NCI-H524 (cell line): ENCODE measurements around the gene CRY2.

Source experiments
- DNase-seq, 2 experiments: peaks; one replicate each; lab custom pipeline; 2025; lab: John Stamatoyannopoulos, UW

Gene CRY2

DNA sequence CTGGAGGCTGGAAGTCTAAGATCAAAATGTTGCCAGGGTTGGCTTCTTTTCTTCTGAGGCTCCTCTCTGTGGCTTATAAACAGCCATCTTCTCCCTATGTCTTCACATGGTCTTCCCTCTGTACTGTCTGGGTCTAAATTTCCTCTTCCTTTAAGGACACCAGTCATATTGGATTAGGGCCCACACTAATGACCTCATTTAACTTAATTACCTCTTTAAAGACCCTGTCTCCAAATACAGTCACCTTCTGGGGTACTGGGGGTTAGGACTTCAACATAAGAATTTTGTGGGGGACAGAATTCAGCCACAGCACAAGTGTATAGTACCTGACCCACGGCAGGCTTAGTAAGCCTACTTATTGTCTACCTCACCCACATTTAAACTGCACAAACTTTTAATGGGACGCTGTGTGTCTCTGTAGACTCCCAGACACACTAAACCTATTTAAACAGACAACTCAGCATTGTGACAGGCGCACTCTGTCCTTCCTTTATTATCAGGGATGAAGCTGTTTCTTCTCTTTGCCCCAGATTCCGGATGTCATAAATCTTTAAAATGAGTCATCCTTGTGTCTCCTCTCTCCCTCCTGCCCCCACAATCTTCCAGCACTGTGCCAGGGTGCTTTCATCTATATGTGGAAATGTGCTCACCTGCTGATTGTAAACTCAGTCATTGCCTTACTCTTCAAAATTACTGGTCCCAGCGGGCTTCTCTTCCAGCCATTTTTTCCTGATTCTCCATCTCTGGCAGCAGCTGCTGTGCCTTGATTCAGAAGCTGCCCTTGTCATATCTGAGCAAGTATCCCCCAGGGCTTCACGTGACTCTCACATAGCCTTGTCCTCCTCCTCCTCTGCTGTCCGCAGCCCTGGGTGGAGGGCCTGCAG lies 32.8 kb downstream of the CRY2 start:
- no peak for DNase-seq

DNA sequence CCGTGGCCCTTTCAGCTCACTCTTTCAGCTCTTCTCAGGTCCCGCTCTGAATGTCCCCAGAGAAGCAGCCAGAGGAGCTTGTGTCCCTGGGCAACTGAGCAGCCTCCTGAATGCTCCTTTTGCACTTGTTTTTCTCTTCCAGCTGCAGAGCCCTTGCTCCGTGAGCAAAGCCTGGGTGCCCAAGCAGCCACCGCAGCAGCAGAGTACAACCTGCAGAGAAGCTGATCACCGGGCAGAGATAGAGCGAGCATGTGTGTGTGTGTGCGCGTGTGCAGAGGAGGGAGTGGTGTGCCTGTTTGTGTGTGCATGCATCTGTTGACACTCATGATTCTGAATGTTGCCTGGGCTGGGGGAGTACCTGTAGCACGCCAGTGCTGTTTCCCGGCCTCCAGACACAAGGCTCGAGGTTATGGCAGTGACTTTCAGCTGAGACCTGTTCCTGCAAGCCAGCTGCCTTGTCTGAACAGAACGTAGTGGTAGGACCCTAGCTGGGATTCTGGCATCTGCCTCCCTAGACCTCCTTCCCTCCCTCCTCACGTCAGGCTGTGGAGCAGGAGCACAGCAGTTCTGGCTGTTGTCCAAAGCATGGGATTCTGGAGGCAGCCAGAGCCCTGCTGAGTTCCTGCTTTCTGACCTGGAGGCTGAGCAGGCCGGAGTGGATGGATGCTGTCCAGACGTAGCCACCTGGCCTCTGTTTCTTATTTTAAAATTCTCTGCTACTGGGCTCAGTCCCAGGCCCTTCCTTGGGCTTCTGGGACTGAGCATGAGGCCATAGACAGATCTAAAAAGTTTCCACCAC lies 33.7 kb downstream of the CRY2 start:
- no peak for DNase-seq

DNA sequence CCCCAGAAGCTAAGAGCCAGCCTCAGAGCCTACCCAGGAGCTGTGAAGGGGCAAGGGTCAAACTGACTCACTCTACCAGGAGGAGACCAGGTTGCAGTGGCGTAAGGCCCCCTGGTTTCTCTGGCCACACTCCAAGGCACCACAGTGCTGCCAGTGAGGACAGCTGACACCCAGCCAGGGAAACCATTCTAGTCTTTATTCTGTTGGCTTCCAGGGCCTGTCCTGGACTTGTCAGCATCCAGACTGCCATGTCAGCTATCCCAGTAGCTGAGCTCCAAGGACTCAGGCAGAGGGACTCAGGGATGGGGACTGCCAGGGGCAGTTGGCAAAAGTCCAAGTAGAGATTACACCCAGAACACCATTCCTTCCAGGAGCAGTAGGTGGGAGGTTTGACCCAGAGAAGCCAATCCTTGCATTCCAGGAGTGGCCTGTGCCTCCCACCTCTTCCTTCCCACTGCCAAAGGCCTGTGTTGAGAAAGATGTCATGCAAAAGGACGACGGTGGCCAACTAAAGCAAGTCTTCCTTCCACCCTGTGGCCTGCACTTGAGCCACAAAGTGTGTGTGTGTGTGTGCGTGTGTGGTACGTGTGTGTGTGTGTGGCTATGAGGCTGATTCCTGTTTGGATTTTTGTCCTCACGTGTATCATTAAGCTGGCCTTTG lies 34.6 kb downstream of the CRY2 start:
- peak in 1 of 2 experiments; percentile 12 for DNase-seq

DNA sequence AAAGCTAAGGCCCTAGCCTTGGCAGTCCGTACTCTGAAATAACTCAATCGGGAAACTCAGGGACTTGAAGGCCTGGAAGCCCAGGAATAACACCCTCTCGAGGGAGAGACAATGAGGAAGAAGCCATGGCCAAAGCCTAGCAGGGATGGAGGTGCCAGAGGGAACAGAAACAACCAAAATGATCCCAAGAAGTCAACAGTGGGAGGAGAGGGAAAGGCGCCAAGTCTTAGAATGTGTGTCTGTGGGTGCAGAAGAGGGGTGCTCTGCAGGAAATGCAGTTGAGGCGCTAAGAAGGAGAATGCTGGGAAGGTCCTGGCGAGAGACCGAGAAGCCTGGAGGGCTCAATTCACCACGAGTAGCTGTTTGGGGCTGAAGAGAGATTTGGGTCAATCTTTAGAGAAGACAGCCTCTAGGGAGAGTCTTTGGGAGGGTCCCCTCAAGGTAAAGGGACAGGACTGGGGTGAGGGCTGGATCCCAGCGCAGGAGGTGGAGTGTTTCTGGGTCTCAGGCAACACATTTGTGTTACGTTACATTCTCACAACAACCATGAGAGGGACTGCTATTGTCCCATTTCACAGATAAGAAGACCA lies 37.4 kb downstream of the CRY2 start:
- DNase-seq, result no peak

DNA sequence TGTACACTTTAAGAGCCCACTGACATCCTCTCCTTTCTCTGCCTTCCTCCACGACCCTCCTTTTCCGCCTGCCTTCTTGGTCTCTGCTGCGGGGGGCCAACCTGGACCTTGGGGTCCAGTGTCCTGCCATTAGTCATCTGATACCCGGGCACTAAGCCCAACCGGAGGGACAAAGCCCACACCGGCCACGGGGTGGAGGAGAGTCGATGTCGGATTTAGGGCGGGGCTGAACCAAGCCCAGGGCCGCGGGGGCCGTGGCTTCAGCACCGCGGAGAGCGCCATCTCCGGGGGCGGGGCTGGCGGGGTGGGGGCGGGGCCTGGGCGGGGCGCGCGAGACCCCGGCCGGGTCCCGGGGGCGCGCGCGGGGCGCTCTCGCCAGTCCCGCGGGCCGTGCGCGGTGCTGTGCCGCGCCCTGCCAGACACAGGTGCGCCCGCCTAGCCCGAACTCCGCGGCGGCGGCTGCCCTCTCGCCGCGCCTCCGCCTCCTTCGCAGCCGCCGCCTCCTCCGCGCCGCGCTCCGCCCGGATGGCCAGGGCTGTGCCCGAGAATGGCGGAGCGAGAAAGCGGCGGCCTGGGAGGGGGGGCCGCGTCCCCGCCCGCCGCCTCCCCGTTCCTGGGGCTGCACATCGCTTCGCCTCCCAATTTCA lies 38.1 kb downstream of the CRY2 start, which contains the start of gene MAPK8IP1:
TSS of gene MAPK8IP1 (plus strand) at position 378 of the 647 bp plus-strand sequence. CDS start at position 548, 170 bp downstream.
- peak; percentile 22 to 59 for DNase-seq

DNA sequence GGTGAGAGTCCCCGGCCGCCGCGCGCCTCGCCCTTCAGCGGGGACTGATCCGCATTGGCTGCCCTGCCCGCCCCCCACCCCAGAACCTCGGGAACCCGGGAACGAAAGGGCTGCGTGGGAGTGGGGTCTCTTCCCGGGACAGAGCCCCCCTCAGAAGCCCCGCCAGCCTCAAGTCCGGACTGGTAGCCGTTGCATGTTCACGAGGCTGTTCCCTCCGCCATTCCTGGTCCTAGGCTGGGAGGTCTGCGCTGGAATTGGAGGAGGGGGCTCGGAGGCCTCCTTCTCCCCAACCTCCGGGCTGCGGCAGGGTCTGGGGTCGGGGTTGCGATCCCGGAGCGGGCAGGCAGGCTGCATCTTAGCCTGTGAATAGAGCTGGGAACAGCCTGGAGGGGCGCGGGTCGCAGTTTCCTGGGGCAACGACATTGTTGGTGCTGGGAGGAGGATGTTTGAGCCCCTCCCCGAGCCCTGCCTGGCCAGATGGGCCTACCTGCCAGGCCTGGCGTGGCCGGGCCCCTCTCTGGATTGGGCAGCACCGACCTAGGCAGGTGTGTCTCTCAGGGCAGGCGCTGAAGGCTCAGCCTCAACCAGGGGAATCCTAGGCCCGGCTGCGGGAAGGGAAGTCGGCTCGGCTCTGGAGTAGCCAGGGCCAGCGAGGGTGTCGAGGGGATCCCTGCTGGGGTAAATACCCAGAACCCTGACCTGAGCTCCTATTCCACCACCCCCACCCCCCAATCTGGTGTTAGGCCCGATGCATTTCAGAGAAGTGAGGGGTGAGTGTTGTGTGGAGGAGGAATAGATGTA lies 38.8 kb downstream of the CRY2 start:
- peak in 1 of 2 experiments; percentile 28 for DNase-seq

DNA sequence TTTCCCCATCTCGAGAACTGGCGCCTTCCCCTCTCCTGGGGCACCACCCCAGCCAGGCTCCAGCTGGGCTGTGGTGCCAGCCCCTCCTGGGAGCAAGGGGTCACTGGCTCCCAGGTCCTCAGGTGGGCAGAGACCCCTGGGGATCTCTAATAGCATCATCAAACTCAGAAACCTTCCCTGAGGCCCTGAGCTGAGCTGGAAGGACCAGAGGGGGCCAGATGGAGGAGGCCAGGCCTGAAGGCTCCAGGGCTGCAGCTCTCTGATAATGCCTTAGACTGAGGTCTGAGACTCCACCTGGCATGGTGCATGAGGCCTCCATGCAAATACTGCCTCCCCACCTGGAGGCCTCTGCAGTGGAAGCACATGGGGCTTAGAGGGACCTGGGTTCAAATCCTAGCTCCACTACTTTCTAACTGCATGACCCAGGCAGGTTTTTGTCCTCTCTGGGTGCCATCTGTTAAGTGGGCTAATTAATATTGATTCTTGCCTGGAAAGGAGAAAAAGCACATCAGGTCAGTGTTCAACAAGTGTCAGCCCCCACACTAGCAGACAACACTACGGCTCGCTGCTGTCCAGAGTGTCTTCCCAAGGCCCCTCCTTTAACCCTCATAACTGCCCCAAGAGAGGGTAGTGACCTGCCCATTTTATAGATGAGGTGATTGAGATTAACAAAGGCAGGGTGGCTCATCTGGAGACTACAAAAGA lies 39.7 kb downstream of the CRY2 start:
- no peak for DNase-seq

DNA sequence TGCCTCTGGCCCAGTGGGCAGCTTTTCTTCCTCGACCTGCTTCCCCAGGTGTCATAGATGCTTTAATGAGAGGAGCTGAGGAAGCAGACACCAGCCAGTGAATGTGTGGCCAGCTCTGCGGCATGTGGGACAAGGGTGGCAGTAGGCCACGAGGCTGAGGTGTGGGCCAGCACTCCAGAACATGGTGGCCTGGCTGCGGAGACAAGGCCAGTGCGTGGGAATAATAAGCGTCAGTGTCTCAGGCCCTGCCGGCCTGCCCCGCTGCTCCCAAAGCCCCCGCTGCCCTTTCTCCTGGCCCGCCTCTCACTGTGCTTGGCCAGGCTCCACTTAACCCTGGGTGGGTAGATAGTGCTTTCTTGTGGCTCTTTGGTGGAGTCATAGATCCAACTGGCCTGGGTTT lies 40.3 kb downstream of the CRY2 start:
- DNase-seq, result no peak

DNA sequence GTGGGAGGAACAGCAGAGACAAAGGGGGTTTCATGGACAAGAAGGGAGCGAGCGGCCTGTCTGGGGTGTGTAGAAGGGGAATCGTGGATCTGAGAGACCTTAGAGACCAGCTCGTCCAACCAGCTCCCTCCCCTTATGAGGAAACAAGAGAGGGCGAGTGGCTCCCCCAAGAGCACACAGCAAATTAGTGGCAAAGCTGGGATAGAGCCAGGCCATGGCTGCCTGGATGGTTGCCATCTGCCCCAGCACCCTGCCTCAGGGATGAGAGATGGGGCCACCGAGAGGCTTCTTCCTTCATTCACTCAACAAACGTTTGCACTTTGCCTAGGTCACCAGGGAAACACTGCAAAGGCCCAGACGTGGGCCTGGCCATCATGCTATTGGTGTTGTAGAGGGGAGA lies 42.3 kb downstream of the CRY2 start:
- DNase-seq, result no peak

DNA sequence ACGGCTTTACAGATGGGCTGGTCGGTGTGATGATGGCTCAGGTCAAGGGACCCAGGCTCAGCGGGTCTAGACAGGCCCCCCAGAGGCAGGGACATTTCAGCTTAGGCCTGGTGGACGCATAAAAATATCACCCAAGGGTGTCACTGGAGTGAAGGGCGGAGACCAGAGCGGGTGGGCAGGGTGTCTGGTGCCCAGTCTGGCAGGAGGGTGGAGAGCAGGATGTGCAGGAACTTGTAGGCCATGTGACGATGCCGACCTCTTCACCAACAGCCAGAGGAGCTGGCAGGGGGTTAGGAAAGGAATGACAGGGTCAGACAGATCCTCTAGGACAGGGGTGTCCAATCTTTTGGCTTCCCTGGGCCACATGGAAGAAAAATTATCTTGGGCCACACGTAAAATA lies 42.7 kb downstream of the CRY2 start:
- DNase-seq, result no peak

DNA sequence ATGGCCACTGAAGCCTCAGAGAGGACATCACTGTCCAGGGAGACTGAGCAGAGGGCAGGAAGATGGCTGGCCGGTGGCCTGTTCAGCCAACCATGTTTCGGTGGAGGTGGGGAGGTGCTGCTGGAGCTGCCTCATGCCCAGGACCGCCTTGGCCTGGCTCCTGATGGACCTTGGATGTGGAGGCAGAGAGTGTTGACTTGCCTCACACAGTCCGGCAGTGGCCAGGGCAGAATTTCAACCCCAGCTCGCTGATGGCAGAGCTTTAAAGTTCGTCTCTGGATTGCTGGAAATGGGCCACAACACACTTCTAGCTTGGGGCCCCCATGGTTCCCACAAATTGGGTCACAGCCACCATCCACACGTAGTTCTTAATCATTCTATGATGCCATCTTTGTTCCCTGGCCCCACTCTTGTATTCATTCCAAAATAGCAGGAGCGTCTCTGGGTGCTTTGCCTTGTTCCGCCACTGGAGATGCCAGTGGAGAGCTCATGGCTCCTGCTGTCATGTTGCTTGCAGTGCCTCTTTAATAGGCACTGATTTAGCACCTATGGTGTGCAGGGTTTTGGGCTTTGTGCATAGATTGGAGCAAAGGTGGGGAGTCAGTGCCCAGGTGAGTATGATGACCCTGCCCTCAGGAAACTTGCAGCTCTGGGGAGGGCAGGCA lies 43.7 kb downstream of the CRY2 start:
- DNase-seq, result no peak

DNA sequence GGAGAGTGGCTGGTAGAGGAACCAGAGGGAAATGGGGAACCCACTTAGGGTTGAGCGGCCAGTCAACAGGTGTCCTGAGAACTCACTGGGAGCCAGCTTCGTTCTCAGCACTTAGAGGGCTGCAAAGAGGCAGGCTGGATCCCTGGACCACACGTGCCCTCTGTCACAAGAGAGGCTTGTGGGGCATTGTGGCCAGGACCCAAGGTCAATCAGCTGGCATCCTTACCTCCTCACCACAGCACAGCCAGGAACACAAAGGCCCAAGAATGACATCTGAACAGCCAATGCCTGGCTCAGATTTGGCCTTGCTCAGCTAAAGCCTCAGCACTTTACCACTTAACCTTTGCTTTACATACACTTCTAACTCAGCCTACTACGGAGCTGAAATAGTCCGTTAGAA lies 45.6 kb downstream of the CRY2 start:
- DNase-seq, result no peak

DNA sequence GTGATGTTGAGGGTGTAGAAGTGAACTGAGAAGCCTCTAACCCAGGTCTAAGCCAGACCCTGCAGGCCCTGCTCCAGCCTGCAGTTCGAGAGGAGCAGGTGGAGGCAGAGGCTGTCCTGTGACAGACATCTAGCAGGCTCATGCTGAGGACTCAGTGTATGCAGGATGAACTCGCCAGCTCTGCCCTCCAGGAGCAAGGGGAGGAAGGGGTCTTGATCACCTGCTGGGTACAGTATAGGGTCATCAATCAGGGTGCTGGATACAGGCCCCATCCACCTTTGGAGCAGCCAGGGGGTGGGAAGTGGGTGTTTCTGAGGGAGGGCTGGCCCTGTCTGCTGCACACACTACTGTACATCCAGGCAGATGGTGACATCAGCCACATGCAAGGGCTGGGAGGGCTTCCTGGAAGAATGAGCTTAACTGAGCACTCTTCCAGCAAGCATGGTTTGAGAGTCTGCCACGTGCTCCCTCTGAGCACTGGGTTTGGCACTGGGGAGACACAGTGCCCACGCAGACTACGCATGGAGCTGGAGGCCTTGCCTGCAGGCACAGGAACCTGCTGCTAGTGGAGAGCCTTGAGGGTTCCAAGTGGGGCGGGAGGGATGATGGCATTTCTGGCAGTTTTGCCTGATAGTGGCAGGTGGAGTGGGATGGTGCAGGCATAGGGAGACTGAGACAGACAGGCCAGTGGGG lies 47.4 kb downstream of the CRY2 start:
- DNase-seq, result peak in 1 of 2 experiments; percentile 20

DNA sequence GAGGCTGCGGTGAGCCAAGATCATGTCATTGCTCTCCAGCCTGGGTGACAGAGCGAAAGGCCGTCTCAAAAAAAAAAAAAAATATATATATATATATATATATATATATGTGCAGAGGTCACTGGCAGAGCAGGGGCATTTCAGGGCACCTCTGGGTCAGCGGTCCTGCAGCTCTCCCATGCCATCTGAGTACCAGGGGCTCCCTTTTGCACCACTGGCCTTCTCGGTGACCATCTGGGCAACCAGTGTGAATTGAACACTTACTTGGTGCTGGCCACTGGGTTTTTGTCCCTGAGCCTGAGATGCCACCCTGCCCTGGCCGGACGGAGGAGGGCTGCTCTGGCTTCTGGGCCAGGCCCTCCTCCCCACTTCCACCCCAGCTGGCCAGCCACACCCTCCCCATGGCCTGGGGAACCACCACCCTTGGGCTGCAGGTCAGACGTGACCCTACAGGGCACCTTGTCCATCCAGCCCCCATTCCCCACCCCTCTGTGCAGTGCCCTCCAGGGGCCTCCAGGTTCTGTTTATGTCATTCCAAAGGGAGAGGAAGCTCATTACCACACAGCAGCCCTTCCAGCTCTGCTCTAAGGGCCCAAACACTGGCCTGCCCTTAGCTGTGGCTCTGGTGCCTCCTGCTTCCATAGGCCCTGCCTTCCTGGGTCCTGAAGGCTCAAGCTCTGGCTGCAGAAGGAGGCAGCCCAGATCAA lies 48.4 kb downstream of the CRY2 start:
- no peak for DNase-seq

DNA sequence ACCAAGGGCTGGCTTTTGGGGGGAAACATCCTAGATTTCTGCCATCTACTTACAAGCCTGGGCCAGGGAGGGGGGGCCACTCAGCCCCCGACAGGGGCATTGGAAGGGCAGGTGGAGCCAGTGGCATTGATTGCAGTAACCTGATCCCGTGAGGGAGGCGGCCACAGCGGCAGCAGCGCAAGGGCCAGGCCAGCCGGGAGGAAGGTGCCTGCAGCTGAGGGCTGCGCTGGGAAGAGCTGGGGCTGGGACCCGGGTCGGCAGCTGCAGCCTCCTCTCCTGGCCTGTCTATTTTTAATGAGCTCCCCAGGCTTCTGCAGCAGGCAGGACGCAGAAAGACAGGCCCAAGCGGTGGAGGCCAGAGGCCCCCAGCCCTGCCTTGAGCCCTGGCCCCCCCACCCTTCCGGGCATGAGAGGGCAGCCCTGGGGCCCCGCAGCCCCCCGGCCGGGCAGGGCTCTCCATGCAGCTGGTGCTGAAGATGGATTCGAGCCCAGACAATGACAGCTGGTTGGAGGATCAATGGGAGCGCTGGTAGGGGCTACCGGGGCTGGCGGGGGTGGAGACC lies 49.2 kb downstream of the CRY2 start:
- peak; percentile 65 to 82 for DNase-seq

DNA sequence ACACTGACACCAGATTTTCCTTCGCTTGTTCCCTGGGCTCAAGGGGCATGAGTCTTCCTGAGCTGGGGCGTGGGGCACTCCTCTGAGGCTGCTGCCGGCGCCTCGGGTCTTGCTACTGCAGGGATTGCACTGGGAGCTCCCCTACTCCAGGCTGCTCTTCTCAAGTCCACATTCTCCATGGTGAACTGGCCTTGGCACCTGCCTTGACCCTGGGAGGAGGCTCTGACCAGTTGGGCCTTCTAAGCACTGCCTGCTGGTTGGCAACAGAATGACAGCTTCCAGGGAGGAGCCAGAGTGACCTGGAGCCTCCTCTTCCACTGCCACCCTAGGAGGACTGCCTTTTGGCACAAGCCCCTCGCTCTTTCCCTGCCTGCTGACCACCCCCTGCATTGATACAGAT lies 50.3 kb downstream of the CRY2 start:
- DNase-seq, result no peak

DNA sequence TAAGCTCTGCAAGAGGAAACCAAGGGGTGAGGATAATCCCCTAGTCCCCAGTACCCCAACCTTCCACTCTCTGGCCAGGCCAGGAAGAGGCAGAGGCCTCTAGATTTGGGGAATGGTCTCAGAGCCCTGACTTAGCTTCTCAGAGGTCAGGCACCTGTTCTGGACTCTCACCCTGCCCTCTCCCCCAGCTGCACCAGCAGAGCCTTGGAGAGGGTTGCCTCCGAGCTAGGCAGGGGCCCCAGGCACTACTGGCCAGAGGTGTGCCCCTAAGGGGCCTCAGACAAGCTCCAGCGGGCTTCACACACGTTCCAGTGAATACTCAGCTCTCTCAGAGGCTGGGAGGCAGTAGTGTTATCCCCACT lies 51.8 kb downstream of the CRY2 start:
- no peak for DNase-seq
